HepG2 (cell line): ENCODE results near the gene SPATA13. TPM values are rescaled to one million over a fixed set of nuclear protein-coding genes. Genes with fewer than 3 reads are reported as not detected.

Experiments
- ETV5 ChIP-seq: IDR thresholded peaks from 2 replicates; pipeline ENCODE4 v1.6.1; 2018; ENCODE audit warnings: missing biosample characterization, missing genetic modification reagents, inconsistent platforms, borderline replicate concordance
- MTF2 ChIP-seq: sonication (generic); formaldehyde crosslinking; IDR thresholded peaks from 2 replicates; pipeline ENCODE4 v1.5.0; 2020; ENCODE audit warnings: missing genetic modification reagents, borderline replicate concordance
- NONO ChIP-seq, 2 experiments: fragments of 450-650 bp in 1 of 2; sonication (generic) in 1 of 2; formaldehyde crosslinking in 1 of 2; IDR thresholded peaks in 1 of 2; conservative IDR thresholded peaks in 1 of 2; 2 replicates each; pipeline versions ENCODE4 v1.6.1 to v1.8.0; 2017 to 2022; ENCODE audit warnings: mild to moderate bottlenecking in 1 of 2, missing genetic modification reagents in 1 of 2, moderate library complexity in 1 of 2
- NR2F1 ChIP-seq, 2 experiments: fragments of 450-650 bp in 1 of 2; formaldehyde crosslinking in 1 of 2; IDR thresholded peaks; 2 replicates each; pipeline versions ENCODE4 v1.5.0 to v1.6.1; 2016 to 2020; ENCODE audit warnings: mild to moderate bottlenecking in 1 of 2, missing compliant biosample characterization in 1 of 2, missing genetic modification reagents in 1 of 2, moderate library complexity in 1 of 2
- PHF20 ChIP-seq: sonication (generic); formaldehyde crosslinking; IDR thresholded peaks from 2 replicates; pipeline ENCODE4 v1.5.0; 2020; ENCODE audit warnings: mild to moderate bottlenecking, missing genetic modification reagents
- PTBP1 ChIP-seq: fragments of 200-400 bp; formaldehyde crosslinking; IDR thresholded peaks from 2 replicates; pipeline ENCODE4 v1.6.1; 2018; ENCODE audit warnings: low read length, low read depth; ENCODE audit not compliant: poor library complexity, severe bottlenecking
- RFX1 ChIP-seq: fragments of 450-650 bp; IDR thresholded peaks from 2 replicates; pipeline ENCODE4 v1.6.1; 2017
- SIX4 ChIP-seq: sonication (generic); formaldehyde crosslinking; IDR thresholded peaks from 2 replicates; pipeline ENCODE4 v1.4.0; 2020; ENCODE audit warnings: missing genetic modification reagents
- ZNF264 ChIP-seq: sonication (generic); formaldehyde crosslinking; IDR thresholded peaks from 2 replicates; pipeline ENCODE4 v1.4.0; 2020; ENCODE audit warnings: missing genetic modification reagents
- ZNF33A ChIP-seq: sonication (generic); formaldehyde crosslinking; IDR thresholded peaks from 2 replicates; pipeline ENCODE4 v1.5.1; 2020; ENCODE audit warnings: missing genetic modification reagents, mild to moderate bottlenecking, moderate library complexity, borderline replicate concordance
- ZNF678 ChIP-seq: sonication (generic); formaldehyde crosslinking; IDR thresholded peaks from 2 replicates; pipeline ENCODE4 v1.4.0; 2020; ENCODE audit warnings: mild to moderate bottlenecking, missing genetic modification reagents
- ZNF776 ChIP-seq: sonication (generic); formaldehyde crosslinking; IDR thresholded peaks from 2 replicates; pipeline ENCODE4 v1.4.0; 2020; ENCODE audit warnings: mild to moderate bottlenecking, missing genetic modification reagents
- ZSCAN12 ChIP-seq: sonication (generic); formaldehyde crosslinking; IDR thresholded peaks from 2 replicates; pipeline ENCODE4 v1.9.0; 2021; ENCODE audit warnings: mild to moderate bottlenecking, missing genetic modification reagents
- polyA plus RNA-seq, 8 experiments: library from polyadenylated mRNA; depleted of rRNA in 3 of 8; stranded (reverse) in 7 of 8; unstranded in 1 of 8; fragments of >200 nt; fragmentation: Illumina TruSeq in 4 of 8; extraction: Trizol in 4 of 8; gene quantifications; 2 replicates each; pipeline versions ENCODE4 v1.2.1 to v1.2.3, GENCODE V29; 2011 to 2016; ENCODE audit warnings: low read depth in 4 of 8, missing spikeins in 1 of 8, mixed read lengths in 1 of 8; ENCODE audit not compliant: insufficient read depth in 1 of 8
- total RNA-seq, 5 experiments: library from RNA; depleted of rRNA; stranded (reverse); fragments of >200 nt; fragmentation: Illumina TruSeq; extraction: Trizol; gene quantifications; 2 replicates each; pipeline ENCODE4 v1.2.3, GENCODE V29; 2016; ENCODE audit warnings: low read depth in 1 of 5
- TF ChIP-seq, protein P1 (sequence below): IDR thresholded peaks from 2 replicates; pipeline ENCODE4 v1.4.0; 2020; ENCODE audit warnings: mild to moderate bottlenecking, missing genetic modification reagents
- TF ChIP-seq, protein P2 (sequence below): sonication (generic); formaldehyde crosslinking; IDR thresholded peaks from 2 replicates; pipeline ENCODE4 v1.5.0; 2020; ENCODE audit warnings: mild to moderate bottlenecking, missing genetic modification reagents
- TF ChIP-seq, protein P3 (sequence below): sonication (generic); formaldehyde crosslinking; IDR thresholded peaks from 2 replicates; pipeline ENCODE4 v1.4.0; 2020; ENCODE audit warnings: missing genetic modification reagents
- TF ChIP-seq, protein P4 (sequence below): IDR thresholded peaks from 2 replicates; pipeline ENCODE4 v1.6.1; 2016; ENCODE audit warnings: missing genetic modification reagents, missing compliant biosample characterization

Gene SPATA13
- total and polyA plus RNA-seq, 2 of the 13 experiments (the other 11 are each of a cell fraction or from before 2014, with no cell fraction given), result 11.3 to 14.2 TPM

DNA sequence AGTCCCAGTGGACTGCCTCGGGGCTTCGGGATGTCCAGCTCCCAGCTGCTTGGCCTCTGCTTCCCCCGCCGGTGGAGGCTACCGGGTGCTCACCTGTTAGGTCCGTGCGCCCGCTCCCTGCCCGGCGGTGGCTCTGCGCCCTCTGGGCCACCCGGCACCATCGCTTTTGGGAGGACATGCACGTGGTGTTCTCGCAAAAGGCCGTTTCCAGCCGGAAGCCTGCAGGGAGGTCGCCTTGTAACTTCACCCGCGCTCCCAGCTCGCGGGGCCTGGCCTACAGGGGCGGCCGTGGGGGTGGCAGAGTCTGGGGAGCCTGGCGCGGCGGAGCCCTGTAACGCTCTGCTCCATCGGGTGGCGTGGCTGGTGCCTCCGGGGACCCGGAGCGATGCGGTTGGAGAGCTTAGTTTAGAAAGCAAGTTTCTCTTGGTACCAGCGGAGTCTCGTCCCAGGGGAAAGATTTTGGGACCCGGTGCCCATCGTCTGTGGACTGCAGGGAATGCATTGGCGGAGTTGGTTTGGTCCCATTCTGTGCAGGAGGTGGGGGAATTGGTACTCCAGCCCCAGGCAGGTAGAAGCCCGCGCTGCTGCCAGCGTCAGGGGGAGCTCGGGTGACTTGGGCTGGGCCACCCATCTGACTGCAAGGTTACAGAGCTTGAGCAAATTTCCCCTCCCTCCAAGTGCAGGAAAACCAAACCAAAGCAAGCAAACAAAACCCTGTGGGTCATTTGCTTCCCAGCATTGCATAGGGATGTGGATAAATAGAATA is 673 bp downstream of the SPATA13 start (continued):
- TF ChIP-seq, protein P1, sequence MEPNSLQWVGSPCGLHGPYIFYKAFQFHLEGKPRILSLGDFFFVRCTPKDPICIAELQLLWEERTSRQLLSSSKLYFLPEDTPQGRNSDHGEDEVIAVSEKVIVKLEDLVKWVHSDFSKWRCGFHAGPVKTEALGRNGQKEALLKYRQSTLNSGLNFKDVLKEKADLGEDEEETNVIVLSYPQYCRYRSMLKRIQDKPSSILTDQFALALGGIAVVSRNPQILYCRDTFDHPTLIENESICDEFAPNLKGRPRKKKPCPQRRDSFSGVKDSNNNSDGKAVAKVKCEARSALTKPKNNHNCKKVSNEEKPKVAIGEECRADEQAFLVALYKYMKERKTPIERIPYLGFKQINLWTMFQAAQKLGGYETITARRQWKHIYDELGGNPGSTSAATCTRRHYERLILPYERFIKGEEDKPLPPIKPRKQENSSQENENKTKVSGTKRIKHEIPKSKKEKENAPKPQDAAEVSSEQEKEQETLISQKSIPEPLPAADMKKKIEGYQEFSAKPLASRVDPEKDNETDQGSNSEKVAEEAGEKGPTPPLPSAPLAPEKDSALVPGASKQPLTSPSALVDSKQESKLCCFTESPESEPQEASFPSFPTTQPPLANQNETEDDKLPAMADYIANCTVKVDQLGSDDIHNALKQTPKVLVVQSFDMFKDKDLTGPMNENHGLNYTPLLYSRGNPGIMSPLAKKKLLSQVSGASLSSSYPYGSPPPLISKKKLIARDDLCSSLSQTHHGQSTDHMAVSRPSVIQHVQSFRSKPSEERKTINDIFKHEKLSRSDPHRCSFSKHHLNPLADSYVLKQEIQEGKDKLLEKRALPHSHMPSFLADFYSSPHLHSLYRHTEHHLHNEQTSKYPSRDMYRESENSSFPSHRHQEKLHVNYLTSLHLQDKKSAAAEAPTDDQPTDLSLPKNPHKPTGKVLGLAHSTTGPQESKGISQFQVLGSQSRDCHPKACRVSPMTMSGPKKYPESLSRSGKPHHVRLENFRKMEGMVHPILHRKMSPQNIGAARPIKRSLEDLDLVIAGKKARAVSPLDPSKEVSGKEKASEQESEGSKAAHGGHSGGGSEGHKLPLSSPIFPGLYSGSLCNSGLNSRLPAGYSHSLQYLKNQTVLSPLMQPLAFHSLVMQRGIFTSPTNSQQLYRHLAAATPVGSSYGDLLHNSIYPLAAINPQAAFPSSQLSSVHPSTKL (CRISPR knock-in tag), result no peak
- no peak for TF ChIP-seq PTBP1
- TF ChIP-seq, protein P2, sequence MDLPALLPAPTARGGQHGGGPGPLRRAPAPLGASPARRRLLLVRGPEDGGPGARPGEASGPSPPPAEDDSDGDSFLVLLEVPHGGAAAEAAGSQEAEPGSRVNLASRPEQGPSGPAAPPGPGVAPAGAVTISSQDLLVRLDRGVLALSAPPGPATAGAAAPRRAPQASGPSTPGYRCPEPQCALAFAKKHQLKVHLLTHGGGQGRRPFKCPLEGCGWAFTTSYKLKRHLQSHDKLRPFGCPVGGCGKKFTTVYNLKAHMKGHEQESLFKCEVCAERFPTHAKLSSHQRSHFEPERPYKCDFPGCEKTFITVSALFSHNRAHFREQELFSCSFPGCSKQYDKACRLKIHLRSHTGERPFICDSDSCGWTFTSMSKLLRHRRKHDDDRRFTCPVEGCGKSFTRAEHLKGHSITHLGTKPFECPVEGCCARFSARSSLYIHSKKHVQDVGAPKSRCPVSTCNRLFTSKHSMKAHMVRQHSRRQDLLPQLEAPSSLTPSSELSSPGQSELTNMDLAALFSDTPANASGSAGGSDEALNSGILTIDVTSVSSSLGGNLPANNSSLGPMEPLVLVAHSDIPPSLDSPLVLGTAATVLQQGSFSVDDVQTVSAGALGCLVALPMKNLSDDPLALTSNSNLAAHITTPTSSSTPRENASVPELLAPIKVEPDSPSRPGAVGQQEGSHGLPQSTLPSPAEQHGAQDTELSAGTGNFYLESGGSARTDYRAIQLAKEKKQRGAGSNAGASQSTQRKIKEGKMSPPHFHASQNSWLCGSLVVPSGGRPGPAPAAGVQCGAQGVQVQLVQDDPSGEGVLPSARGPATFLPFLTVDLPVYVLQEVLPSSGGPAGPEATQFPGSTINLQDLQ (CRISPR knock-in tag), result no peak
- TF ChIP-seq ZNF33A, result no peak
- TF ChIP-seq SIX4 (CRISPR knock-in tag), result no peak
- no peak for TF ChIP-seq MTF2 (CRISPR knock-in tag)
- TF ChIP-seq, protein P3, sequence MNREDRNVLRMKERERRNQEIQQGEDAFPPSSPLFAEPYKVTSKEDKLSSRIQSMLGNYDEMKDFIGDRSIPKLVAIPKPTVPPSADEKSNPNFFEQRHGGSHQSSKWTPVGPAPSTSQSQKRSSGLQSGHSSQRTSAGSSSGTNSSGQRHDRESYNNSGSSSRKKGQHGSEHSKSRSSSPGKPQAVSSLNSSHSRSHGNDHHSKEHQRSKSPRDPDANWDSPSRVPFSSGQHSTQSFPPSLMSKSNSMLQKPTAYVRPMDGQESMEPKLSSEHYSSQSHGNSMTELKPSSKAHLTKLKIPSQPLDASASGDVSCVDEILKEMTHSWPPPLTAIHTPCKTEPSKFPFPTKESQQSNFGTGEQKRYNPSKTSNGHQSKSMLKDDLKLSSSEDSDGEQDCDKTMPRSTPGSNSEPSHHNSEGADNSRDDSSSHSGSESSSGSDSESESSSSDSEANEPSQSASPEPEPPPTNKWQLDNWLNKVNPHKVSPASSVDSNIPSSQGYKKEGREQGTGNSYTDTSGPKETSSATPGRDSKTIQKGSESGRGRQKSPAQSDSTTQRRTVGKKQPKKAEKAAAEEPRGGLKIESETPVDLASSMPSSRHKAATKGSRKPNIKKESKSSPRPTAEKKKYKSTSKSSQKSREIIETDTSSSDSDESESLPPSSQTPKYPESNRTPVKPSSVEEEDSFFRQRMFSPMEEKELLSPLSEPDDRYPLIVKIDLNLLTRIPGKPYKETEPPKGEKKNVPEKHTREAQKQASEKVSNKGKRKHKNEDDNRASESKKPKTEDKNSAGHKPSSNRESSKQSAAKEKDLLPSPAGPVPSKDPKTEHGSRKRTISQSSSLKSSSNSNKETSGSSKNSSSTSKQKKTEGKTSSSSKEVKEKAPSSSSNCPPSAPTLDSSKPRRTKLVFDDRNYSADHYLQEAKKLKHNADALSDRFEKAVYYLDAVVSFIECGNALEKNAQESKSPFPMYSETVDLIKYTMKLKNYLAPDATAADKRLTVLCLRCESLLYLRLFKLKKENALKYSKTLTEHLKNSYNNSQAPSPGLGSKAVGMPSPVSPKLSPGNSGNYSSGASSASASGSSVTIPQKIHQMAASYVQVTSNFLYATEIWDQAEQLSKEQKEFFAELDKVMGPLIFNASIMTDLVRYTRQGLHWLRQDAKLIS (CRISPR knock-in tag), result no peak
- TF ChIP-seq ZNF776 (CRISPR knock-in tag), result no peak
- TF ChIP-seq ZSCAN12 (CRISPR knock-in tag), result no peak
- TF ChIP-seq ZNF678 (CRISPR knock-in tag), result peak; percentile 77; the same call in 1 of the 2 replicates
- TF ChIP-seq PHF20 (CRISPR knock-in tag), result peak; percentile 37; the same call in 1 of the 2 replicates
- no peak for TF ChIP-seq NR2F1 (CRISPR knock-in tag; IDR thresholded peaks at IDR 0.05)
- TF ChIP-seq, protein P4, sequence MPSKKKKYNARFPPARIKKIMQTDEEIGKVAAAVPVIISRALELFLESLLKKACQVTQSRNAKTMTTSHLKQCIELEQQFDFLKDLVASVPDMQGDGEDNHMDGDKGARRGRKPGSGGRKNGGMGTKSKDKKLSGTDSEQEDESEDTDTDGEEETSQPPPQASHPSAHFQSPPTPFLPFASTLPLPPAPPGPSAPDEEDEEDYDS (CRISPR knock-in tag), result no peak
- TF ChIP-seq ZNF264 (CRISPR knock-in tag), result peak; percentile 15; the same call in 1 of the 2 replicates
- TF ChIP-seq NONO (IDR thresholded peaks at IDR 0.05), result no peak
- TF ChIP-seq NONO (CRISPR knock-in tag; conservative IDR thresholded peaks at IDR 0.05), result no peak
- TF ChIP-seq ETV5 (CRISPR knock-in tag), result no peak
- no peak for TF ChIP-seq RFX1
